ENCODE data around the gene SLC1A2.

Gene SLC1A2

DNA sequence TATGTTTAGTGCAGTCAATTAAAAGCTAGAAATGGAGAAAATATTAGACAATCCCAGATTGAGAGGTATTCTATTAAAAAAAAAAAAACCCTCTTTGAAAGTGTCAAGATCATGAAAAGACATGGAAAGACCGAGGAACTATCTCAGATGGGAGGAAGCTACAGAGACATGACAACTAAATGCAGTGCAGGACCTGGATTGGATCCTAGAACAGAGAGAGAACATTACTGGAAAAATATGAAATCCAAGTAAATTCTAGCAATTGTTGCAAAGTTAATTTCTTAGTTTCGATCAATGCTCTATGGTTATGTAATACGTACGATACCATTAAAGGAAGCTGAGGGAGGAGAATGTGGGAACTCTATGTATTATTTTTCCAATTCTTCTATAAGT, 43.2 kb downstream of the SLC1A2 start:
- no peak for DNase-seq (ENCODE audit: low spot score)

DNA sequence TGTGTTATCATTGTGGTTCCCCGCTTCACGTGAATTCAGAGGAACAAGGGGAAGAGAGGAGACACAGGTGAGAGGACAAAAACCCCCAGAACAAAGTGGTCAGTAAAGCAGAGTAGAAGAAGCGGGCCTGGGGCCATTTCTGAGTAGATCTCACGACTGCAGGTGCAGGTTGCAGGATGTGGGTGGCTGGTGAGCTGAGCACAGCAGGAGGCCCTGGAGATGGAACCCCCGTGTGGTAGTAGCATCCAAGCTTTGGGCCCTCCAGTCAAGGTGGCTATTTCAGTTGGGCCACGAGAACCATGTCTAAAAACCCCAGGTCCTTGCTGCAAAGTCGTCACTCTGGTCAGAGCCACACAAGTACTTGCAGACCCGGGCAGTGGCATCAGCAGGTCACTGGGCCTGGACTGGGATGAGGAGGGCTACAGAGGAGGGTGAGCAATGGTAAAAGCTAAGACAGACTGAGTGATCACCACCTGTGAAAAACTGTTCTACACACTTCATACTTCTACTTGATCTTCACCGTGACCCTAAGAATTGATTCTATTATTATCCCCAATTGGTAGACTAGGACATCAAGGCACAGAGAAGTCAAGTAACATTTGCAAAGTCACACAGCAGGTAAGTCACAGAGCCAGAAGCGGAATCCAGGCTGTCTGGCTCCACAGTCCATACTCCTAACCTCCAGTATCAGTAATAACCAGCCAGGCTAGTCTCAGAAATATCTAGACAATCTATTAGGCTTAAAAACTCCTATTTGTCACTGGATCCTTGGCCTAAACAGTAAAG, 43.8 kb downstream of the SLC1A2 start:
- DNase-seq (ENCODE audit: low spot score) = no peak

DNA sequence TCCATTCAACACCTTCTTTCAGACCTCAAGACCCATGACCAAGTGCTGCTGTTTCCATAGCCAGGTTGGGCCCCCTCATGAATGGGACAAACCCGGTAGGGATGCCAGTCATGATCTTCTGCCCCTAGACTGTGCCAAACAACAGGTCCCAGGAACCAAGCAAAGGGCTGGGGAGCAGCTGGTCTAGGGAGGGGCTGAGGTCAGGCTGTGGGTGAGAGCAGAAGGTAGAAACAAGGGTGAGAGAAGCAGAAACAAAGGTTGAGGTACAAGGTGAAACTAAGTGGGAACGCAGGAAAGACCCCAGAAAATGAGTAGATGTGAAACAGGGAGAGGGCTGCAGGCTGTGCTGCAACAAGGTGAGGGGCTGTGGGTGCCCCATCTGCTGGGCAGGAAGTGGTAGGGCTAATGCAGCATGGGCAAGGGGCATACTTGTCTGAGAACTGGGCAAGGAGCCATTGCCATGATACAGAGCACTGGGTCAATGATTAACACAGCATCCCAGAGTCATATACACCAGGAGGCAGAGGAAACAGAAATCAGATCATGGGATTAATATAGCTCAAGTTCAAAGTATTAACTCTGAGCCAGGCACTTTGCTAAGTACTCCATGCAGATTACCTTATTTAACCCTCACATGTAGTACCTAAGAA, 45.9 kb downstream of the SLC1A2 start:
- DNase-seq (ENCODE audit: low spot score) = no peak

DNA sequence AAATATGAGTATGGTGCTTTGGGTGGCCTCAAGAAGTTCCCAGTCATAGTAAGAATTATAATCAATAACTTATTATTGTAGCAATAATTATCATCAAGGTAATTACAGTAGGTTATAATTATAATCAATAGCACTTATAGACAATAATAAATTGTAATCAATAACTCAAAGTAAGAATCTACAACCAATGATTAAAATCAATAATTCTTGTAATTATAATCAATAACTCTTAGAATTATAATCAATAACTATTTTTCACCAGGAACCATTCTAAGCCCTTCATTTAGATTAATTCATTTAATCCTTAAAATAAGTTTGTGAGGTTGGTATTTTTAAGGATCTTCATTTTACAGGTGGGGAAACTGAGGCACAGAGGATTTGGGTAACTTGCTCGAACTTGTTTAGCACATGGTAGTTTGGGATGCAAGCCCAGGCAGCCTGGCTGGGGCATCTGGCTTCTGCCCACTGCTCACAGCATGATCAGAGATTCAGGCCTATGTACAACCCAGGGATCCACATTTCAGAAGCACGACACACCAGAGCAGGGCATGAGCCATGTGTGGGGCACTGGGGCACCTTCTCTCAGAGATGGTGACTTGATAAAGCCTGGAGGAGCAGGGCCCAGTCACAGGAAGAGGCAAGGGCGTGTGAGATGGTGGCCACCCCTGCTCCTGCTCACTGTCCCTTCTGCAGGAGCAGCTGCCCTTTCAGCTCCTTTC, 46.6 kb downstream of the SLC1A2 start:
- no peak for DNase-seq (ENCODE audit: low spot score)

DNA sequence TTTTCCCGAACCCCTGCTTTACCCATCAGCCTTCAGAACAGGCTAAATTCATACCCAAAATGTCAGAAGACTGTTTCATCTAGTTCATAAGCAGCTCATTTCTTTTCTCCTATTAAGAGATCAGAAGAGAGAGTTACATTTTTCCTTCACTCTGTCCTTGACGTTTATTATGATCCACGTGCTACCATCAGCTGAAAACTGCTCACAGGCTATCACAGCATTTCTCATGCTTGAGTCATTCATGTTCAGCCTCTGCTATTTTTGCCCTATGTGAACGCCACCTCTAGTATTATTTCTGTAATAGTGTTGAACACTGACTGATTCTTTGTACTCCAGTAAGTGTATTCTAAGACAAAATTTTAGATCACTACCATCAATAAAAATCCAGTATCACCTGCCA, 51.9 kb downstream of the SLC1A2 start:
- DNase-seq (ENCODE audit: low spot score) = no peak

DNA sequence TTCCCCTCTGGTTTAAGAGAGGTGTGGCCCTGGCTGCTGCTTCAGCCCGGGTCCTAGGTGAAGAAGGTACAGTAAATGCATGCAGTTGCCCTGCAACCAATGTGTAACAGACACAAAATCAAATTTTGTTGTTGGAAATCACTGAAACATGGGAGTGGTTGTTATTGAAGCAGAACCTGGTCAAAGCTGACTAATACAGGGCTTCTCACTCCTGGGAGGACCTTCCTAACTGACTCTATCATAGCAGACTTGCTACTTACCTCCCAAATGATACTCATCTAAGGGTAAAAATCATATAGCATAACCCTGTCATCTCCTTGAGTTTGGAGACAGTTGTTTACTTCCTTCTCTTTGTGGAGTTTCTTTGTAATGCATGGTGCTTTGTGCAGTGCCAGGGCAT, 52.6 kb downstream of the SLC1A2 start:
- DNase-seq (ENCODE audit: low spot score) = no peak

DNA sequence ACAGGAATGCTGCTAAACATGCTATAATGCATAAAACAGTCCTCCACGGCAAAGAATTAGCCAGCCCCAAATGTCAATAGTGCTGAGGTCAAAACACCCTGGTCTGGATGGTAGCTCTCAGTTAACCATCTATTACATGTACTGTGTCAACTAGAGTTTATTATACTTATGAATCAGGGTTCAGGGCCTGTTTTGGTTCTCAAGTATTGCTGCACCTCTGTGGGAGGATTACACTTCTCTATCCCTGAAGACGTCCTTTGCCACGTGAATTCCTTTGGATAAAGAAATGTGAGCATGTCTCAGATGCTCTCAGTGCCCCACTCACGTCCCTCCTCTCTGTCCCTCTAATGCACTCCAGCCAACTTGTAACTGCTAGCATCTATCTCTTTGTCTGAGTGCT, 53.4 kb downstream of the SLC1A2 start:
- DNase-seq (ENCODE audit: low spot score) = no peak

DNA sequence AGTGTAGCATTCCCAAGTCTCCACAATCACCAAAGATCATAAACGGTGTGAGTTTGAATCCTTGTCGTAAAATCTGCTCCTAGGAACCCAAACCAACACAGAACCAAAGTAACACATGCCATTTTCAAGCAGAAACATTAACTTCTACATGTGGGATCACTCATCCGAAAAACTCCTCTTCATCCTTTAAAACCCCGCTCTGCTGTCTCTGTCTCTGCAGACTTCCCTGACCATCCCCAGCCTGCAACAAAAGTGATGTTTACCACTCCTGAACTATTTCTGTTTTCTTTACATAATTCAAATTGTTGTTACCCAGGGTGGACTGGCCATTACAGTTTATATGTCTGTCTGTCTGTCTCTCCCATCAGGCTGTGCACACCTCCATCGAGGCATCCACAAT, 54.0 kb downstream of the SLC1A2 start:
- DNase-seq (ENCODE audit: low spot score) = no peak

DNA sequence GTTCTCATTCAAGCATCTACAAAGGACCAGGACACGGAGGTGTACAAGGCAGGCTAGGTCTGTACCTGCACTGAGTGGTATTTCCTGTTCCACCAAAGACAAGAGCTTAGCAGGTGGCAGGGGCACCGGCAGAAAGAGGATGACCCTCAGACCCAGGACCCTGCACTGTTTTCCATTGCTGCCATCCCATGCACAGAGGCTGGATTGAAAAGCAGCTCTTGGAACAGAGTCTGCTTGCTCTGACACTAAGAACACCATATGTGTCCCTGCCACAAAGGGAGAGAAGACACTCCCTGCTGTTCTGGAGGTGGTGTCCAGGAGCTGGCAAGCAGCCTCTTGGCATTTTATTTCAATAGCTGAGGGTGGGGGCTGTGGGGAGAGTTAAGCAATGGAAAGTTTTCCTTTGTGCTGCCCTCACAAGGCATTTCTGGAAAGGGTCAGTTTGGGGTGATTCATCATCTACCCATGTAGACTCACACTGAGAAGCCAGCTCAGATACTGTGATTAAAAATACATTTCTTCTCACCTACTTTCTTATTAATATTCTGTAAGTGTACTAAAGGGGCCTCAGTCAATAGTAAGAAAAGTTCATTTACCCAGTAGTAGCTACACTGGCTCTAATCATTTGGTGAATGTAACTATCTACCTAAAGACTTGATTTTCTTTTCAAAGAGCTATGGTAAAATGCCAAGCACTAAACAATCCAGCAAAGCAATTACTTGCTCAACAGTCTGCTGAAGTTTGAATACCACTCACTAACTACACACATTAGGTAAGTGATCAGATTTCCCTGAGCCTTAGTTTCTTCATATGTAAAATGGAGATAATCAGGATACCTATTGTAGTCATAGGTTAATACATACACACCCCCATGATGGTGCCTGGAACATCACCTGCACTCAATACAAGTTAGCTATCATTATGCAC, 55.2 kb downstream of the SLC1A2 start:
- no peak for DNase-seq (ENCODE audit: low spot score)

DNA sequence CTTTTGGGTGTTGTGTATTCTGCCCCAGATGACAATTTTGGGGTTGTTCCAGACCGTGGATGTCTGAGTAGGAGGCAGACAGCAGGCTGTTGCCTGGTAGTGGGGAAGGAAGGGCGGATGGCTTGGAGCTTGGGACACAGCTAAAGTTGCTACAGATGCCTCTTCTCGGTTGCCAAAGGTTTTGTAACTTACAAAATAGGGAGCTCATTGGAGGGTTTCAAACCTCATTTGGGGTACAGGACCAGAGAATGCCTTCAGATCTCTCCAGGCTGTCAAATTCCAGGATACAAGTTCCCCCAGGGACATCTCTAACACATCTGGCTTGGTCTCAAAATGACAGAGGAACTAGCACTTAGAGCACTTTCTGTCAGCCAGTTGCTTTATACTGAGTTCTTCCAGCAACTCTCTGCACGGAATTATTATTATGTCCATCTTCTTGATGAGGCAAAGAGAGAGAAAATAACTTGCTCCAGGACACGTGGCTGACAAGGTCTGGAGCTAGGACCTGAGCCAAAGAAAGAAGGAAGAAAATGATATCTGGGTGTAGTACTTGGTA, 56.0 kb downstream of the SLC1A2 start:
- DNase-seq (ENCODE audit: low spot score) = no peak

DNA sequence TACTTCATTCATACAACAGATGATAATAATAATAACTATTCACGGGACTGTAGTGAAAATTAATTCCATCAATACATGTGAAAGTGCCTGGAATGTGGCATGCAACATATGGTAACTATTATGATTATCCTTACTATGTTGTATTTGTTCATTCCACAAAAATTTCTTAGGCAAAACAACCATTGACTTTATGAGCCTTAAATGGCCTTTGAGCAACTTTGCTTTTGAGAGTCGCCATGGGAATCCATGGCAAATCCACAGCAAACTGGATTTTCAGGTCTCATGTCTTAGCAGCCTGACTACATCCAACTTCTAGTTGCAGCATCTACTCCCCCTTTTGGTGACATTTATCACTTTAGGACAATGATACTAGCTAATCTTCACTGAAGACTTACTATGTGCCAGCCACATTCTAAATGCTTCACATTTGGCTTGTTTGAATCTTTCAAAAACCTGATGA, 56.8 kb downstream of the SLC1A2 start:
- no peak for DNase-seq (ENCODE audit: low spot score)

DNA sequence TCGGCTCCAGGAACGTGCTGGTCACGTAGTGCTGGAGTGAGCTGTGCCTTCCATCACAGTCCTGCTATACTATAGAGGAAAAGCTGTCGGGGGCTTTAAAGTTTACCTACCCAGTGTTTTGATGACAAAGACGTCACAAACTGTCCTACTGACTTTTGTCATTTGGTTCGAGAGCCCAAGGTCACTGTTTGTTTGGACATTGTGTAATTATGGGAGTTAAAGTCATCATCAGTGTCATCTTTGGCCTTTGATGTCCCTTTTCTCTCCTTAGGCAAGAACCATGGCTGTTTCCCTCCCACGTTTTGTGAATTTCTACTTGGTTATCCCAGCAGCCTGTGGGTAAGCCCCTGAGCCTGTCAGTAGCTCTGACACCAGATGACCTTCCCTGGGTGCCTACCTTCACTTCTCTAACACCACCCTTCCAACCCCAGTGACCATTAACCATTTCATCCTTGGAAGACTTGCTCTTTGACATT, 59.3 kb downstream of the SLC1A2 start:
- no peak for DNase-seq (ENCODE audit: low spot score)

DNA sequence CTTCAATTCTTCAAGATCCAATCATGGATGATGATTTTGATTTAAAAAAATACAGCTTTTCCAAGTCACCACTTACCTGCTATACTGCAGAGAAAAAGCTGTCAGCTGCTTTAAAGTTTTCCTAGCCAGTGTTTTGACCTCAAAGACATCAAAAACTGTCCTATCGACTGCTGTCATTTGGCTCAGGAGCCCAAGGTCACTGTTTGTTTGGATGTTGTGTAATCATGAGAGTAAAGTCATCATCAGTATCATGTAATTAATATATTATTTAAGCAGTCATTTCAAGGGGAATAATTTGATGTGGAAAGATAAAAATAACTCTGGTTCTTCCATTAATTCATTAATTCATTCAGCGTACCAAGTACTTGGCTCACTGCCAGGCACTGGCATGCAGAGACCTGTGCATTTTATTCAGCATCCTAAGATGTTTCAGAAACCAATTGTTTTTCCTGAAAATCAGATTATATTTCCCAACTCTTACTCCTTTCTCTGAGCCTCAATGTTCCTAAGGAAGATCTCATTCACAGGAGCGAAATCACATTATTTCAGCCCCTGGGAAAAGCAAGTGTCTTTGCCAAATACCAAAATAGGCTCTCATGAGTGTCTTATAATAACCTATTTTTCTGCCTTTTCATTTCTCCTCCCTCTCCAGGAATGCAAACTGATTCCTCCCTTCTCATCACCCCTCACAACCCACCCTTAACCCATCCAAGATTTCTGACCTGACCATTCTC, 59.9 kb downstream of the SLC1A2 start:
- DNase-seq (ENCODE audit: low spot score) = no peak

DNA sequence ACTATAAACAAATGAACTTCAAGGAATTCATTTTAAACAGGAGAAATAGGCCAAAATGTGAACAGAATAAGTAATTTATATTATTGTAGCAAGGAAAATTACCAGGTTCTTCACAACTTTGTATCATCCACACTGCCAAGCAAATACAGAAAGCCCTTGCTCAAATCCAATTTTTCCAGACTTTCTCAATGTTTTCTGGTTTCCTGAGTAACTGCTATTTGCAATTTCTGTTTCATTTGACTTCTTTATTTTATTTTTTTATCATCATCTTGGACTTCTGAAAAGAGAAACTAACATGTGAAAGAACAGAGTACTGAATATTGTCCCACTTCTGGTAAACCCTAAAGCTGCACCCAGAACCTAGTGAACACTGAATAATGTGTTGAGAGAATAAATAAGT, 61.0 kb downstream of the SLC1A2 start:
- DNase-seq (ENCODE audit: low spot score) = no peak

DNA sequence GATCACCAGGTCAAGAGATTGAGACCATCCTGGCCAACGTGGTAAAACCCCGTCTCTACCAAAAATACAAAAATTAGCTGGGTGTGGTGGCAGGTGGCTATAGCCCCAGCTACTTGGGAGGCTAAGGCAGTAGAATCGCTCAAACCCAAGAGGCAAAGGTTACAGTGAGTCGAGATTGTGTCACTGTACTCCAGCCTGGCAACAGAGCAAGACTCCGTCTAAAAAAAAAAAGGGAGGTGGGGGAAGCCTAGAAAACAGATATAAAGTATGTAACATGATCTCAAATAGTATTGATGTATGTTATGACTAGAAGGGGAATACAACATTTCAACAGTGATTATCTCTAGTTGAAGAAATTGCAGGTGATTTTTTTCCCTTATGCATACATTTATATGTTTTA, 61.4 kb downstream of the SLC1A2 start:
- DNase-seq (ENCODE audit: low spot score) = no peak

DNA sequence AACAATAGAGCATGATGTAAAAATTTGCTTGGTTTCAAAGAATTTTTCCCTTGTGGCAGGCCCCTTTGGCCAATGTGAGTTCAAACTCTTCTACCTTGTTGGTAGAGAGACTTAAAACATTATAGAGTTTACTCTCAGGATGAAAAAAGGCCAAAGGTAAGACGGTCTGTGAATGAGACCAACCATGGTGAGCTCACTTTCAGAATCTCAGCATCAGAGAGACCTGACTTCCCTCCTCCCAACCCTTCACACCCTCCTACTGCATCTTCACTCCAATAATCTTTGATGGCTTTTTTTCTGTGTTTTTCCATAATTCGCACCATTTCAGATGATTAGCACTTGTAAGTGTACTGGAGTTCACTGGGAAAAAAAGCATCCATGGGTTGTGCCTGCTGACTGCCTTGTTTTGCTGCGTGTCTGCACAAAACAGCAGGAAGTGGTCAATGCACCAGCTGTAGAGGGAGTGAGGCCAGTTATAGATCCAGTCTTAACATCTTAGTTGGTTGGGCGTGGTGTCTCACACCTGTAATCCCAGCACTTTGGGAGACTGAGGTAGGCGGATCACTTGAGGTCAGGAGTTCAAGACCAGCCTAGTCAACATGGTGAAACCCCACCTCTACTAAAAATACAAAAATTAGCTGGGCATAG, 64.1 kb downstream of the SLC1A2 start:
- DNase-seq (ENCODE audit: low spot score) = no peak

DNA sequence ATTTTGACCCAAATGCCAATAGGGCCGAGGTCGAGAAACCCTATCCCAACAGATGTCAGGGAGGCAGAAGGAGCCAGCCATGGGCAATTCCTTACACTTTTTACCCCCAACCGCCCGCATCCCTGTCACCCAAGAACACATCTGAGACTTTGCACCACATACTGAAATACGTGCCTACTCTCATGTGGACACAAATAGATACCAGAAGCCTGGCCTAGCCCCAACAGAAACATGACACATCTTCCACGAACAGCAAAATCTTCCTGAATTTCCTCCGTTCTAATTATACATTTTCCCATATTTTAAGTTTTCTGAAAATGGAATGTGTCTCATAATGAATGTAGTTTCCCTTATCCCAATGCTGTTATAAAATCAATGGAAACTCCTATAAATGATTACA, 64.7 kb downstream of the SLC1A2 start:
- DNase-seq (ENCODE audit: low spot score) = no peak

DNA sequence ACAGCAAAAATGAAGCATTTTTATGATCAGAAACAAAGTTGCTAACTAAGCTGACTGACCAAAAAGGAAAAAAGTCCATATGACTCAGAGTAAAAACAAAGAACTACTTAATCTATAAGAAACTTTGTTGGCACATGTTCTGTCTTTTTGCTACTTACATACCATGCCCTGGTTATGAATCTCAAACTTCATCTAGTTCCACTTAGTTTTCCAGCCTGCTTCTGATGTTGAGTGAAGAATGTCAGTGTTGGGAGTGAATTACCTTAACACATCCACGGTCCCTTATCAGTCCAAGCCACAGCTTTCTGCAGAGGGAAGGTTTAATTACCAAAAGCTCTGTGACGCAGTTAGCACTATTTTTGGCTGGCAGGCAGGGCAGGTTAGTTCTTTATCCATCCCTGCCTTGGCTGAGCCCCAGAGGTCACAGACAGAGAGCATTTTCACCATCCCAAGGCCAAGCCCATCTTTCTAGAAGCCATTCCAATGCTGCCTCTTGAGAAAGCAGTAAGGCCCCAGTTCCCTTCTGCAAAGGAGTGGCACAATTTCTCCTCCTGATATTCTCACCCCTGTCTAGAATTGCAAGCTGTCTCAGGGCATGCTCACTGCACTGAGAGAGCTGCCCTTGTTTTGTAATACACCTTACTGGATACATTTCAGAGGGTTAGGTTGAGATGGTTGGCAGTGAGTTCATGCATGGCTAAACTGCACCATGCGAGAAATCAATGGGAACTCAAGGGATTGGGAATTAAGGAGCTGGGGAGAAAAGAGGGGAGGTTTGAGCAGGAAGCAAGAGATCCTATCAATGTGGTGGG, 67.1 kb downstream of the SLC1A2 start:
- no peak for DNase-seq (ENCODE audit: low spot score)

DNA sequence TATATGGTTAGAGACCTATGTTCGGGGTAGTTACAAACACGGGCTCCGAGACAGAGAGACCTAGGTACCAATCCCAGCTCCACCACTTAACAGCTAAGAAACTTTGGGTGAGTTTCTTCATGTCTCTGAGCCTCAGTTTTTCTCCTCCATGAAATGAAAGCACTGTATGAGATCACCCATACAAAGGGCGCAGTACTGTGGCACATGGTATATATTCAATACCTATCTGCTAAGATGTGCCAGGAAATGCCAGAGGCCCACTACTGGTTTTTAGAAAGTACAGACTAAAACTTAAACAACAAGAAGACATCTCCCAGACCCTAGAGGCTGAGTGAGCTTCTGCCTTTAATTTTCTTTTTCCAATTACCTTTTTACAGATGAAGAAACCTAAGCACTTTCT, 69.5 kb downstream of the SLC1A2 start:
- no peak for DNase-seq (ENCODE audit: low spot score)
